ENCODE measurements around the gene NANP.

DNA sequence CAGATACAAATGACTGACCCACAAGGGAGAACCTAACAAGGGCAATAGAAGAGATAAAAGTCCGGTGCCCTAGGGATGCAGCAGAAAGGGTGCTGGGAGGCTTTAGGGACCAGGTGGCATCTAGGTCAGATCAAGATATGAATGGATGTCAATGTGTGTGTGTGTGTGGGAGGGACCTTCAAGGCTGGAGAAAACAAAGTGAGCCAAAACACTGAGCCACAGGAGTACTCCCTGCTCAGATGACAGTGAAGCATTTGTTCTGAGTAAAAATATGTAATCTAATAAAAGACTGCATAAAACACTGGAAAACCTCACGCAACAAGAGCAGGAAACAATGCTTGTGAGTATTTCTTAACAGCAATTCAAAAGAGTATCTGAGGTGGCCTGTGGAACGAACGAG lies 44.6 kb upstream of the NANP start:
- TF ChIP-seq, protein P1, sequence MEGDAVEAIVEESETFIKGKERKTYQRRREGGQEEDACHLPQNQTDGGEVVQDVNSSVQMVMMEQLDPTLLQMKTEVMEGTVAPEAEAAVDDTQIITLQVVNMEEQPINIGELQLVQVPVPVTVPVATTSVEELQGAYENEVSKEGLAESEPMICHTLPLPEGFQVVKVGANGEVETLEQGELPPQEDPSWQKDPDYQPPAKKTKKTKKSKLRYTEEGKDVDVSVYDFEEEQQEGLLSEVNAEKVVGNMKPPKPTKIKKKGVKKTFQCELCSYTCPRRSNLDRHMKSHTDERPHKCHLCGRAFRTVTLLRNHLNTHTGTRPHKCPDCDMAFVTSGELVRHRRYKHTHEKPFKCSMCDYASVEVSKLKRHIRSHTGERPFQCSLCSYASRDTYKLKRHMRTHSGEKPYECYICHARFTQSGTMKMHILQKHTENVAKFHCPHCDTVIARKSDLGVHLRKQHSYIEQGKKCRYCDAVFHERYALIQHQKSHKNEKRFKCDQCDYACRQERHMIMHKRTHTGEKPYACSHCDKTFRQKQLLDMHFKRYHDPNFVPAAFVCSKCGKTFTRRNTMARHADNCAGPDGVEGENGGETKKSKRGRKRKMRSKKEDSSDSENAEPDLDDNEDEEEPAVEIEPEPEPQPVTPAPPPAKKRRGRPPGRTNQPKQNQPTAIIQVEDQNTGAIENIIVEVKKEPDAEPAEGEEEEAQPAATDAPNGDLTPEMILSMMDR (conservative IDR thresholded peaks at IDR 0.05 in 1 of 2, IDR thresholded peaks at IDR 0.05 in 1 of 2; ENCODE audit: low read depth in 1 of 2, low read length in 2 of 2): no peak
- TF ChIP-seq EZH2 (IDR thresholded peaks at IDR 0.05; ENCODE audit: low read length, missing control alignments): no peak
